AG09309 (cell line): ENCODE results near the gene CTIF.
A peak's percentile ranks its signal among the peaks of the same experiment; 100 is the strongest.

ENCODE experiments used
- DNase-seq: peaks from one replicate; pipeline ENCODE4 v3.0.0-alpha.2; 2010; ENCODE audit warnings: low read depth
- H3K4me3 ChIP-seq: 2 replicates; pipeline ENCODE4 v1.5.1; 2011; ENCODE audit warnings: mild to moderate bottlenecking, low read depth, low read length, moderate library complexity; ENCODE audit not compliant: control insufficient read depth
- TF ChIP-seq, protein P1 (sequence below): IDR thresholded peaks from 2 replicates; pipeline ENCODE4 v1.5.1; 2011; ENCODE audit warnings: mild to moderate bottlenecking, low read depth, low read length, inconsistent platforms; ENCODE audit not compliant: insufficient read depth, control insufficient read depth; ENCODE audit errors: missing control alignments

Gene CTIF

DNA sequence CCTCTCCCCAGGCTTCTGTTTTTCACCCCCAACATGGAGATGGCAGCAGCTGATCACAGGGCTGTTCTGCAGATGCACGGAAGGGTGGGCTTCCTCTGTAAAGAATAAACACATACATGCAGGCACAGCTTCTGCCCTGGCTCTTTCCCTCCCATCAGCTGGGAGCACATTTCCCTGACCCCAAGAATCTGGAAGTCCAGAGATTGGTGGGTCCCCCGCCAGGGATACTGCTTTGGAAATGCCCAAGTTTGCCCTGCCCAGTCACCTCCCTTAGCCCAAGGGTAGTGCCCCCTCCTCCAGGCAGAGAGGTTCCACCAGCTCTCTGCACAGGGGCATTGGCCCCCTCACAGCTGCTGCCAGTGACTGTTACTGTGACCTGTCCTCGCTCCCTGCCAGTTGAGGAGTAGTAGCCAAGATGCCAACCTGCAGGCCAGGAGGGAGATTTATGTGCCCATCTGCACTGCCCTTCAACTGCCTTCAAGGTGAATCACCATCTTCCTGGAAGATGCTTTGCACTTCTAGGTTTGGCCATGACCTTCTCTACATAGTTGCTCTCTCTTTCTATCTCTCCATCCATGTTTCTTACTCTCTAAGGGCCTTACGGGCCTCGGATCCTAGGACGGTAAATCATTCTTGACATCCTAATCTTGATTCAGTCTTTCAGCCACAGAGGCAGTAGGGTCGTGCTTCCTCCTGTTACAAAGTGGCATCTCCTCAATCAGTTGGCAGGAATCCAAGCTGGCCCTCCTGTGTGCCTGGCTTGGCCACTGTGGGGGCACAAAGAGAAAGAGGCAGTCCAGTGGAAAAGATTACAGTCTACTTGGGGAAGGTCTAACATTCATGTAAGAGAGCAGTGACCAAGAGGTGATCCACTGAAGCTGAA is 121.8 kb downstream of the CTIF start:
- H3K4me3 ChIP-seq: no peak overlapping the region
- no peak for DNase-seq
- TF ChIP-seq, protein P1, sequence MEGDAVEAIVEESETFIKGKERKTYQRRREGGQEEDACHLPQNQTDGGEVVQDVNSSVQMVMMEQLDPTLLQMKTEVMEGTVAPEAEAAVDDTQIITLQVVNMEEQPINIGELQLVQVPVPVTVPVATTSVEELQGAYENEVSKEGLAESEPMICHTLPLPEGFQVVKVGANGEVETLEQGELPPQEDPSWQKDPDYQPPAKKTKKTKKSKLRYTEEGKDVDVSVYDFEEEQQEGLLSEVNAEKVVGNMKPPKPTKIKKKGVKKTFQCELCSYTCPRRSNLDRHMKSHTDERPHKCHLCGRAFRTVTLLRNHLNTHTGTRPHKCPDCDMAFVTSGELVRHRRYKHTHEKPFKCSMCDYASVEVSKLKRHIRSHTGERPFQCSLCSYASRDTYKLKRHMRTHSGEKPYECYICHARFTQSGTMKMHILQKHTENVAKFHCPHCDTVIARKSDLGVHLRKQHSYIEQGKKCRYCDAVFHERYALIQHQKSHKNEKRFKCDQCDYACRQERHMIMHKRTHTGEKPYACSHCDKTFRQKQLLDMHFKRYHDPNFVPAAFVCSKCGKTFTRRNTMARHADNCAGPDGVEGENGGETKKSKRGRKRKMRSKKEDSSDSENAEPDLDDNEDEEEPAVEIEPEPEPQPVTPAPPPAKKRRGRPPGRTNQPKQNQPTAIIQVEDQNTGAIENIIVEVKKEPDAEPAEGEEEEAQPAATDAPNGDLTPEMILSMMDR: no peak

- H3K4me3 ChIP-seq: no peak overlapping the region
- TF ChIP-seq, protein P1: no peak
- no peak for DNase-seq
These were observed 122.6 kb downstream of the CTIF start for GRCh38 chr18:48661421-48661820.

DNA sequence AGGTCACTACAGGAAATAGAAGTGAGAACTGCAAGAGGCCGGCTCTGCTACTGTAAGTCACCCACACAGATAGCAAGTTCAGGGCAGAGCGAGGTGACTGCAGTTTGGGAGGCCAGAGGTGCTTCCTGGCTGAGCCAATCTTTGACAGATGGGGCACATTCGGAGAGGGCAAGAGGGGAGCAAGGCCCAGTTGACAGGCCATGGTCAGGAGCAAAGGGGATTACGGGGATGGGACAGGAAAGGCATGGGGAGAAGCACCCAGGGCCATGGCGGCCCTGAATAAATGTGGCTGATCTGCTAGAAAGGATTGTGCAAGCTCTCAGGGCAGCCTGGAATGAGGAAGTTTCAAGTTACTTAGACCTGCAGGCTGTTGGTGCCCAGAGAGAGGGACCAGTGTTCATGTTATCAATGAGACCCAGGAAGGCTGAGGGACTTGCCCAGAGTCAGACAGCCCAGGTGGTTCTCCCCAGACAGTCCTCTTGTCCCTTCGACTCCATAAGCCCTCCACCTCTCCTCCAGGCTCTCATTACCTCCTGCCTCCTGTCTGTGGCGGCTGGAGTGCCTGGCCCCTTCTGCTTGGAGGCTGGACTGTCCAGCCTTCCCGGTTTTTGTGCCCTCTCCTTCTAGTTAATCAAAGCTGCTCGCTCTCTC is 123.3 kb downstream of the CTIF start:
- no peak overlapping the region for H3K4me3 ChIP-seq
- TF ChIP-seq, protein P1: no peak
- DNase-seq: no peak

DNA sequence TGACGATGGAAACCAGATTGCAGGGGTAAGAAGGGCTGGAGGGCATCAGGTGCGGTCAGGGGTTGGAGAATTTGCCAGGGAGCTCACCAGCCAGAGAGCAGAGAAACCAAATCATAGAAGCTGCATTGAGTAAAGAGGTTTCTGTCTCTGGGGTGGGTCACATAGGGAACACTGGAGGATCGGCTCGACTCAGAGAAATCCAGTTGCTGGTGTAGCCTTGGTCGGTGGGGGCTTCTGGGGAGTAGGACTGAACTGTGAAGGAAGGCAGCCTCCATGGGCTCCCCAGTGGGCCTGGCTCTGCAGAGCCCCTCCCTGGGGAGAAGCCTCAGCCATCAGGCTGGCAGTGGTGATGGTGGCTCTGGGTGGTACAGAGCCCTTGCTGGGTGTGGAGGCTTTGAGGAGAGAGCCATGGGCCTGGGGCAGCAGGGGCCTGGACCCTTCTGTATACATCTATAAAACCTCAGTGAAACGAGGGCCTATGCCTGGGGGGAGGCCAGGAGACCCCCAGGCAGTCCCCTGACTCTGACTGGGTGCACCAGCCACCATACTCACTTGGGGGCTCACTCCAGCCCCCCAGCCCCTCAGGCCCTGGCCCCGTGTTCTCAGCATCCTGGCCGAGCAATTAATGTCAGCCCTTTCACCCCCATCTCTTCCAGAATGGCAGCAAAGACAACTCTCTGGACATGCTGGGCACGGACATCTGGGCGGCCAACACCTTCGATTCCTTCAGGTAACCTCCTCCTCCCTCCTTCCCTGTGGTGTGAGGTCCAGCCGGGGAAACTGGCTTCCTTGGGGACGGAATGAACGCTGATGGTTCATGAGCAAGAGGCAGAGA is 124.5 kb downstream of the CTIF start:
- DNase-seq: no peak
- TF ChIP-seq, protein P1: no peak

DNA sequence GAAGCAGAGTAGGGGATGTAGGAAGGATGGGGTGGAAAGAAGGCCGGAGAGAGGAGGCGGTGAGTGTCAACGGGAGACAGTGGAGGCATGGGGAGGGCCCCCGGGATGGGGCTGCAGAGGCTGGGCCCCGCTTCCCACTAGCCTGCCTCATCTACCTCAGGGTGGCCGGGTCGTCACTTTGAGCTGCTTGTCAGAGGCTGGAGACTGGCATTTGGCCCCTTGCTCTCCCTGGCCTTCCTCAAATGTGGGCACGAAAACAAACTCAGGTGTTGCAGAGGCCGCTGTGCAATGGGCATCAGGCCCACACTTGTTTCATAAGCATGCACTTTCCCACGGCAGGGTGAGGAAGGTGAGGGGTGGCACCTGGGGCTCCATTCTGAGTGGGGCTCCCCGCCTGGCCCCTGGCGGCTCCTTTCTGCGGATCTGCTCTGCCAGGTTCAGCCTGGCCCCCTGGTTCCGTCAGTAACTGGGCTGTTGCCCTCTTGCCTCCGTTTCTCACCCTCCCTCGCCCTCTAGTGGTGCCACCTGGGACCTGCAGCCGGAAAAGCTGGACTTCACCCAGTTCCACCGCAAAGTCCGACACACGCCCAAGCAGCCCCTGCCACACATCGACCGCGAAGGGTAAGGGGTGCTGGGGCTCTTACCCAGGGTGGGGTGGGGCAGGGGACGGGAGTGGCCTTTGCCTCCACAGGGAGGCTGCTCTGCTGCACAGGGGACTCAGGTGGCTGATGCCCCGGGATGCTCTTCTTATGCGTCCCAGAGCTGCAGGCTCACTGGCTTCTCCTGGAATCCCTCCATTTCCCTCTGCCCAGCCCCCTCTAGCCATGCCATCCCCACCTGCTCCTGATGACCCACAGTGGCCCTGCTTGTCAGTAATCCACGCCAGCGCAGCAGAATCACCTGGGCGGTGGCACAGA is 125.4 kb downstream of the CTIF start:
- no peak for DNase-seq
- TF ChIP-seq, protein P1: peak; percentile 97
- no peak overlapping the region for H3K4me3 ChIP-seq

More for the DNA sequence above, 124.5 kb downstream of the CTIF start:
- no peak overlapping the region for H3K4me3 ChIP-seq
